ENCODE data around the gene SIGLEC15.

SIGLEC15 gene

GRCh38 chr18:45838302-45839070 is 13.0 kb downstream of the SIGLEC15 start:
- DNase-seq: no peak
- Histone ChIP-seq H3K9me3 (ENCODE audit: severe bottlenecking) (peaks cover 8% of the 10 kb centered on the region), H3K27ac (no peak overlapping the region), H3K4me3 (ENCODE audit: low read depth, low read length) (peak overlapping the region; percentile 15; the same call in 1 of the 2 replicates), H3K27me3 (ENCODE audit: insufficient read depth, low read depth, severe bottlenecking) (peaks cover 75% of the 10 kb centered on the region), H3K36me3 (no peaks in the 10 kb centered on the region)
- TF ChIP-seq CTCF (IDR thresholded peaks at IDR 0.05; ENCODE audit: low read depth, low read length): no peak

- TF ChIP-seq CTCF (IDR thresholded peaks at IDR 0.05; ENCODE audit: low read depth, low read length): peak; percentile 67
- H3K27me3 ChIP-seq (ENCODE audit: insufficient read depth, low read depth, severe bottlenecking): peaks cover 62% of the 10 kb centered on the region
- H3K9me3 ChIP-seq (ENCODE audit: severe bottlenecking): peaks cover 5% of the 10 kb centered on the region
- no peak overlapping the region for H3K27ac ChIP-seq
- peaks cover 2% of the 10 kb centered on the region; the same call in 1 of the 2 replicates for H3K36me3 ChIP-seq
- DNase-seq: peak; percentile 59
- H3K4me3 ChIP-seq (ENCODE audit: low read depth, low read length): no peak overlapping the region
Measured at GRCh38 chr18:45839414-45840395, 14.2 kb downstream of the SIGLEC15 start.

- Histone ChIP-seq H3K36me3 (peaks cover 5% of the 10 kb centered on the region; the same call in 1 of the 2 replicates), H3K27ac (no peak overlapping the region), H3K27me3 (ENCODE audit: insufficient read depth, low read depth, severe bottlenecking) (peaks cover 49% of the 10 kb centered on the region), H3K4me3 (ENCODE audit: low read depth, low read length) (no peak overlapping the region), H3K9me3 (ENCODE audit: severe bottlenecking) (peaks cover 5% of the 10 kb centered on the region)
- TF ChIP-seq CTCF (IDR thresholded peaks at IDR 0.05; ENCODE audit: low read depth, low read length): no peak
- DNase-seq: no peak
Measured at GRCh38 chr18:45841060-45841764, 15.7 kb downstream of the SIGLEC15 start.

GRCh38 chr18:45841765-45842442 is 16.4 kb downstream of the SIGLEC15 start:
- Histone ChIP-seq H3K36me3 (peaks cover 5% of the 10 kb centered on the region; the same call in 1 of the 2 replicates), H3K27ac (no peak overlapping the region), H3K4me3 (ENCODE audit: low read depth, low read length) (no peak overlapping the region), H3K9me3 (ENCODE audit: severe bottlenecking) (peaks cover 5% of the 10 kb centered on the region), H3K27me3 (ENCODE audit: insufficient read depth, low read depth, severe bottlenecking) (peaks cover 42% of the 10 kb centered on the region)
- DNase-seq: no peak
- no peak for TF ChIP-seq CTCF (IDR thresholded peaks at IDR 0.05; ENCODE audit: low read depth, low read length)

GRCh38 chr18:45843019-45843418 is 17.5 kb downstream of the SIGLEC15 start:
- Histone ChIP-seq H3K27ac (no peak overlapping the region), H3K4me3 (ENCODE audit: low read depth, low read length) (no peak overlapping the region), H3K36me3 (peaks cover 5% of the 10 kb centered on the region; the same call in 1 of the 2 replicates), H3K27me3 (ENCODE audit: insufficient read depth, low read depth, severe bottlenecking) (peaks cover 30% of the 10 kb centered on the region), H3K9me3 (ENCODE audit: severe bottlenecking) (peaks cover 2% of the 10 kb centered on the region)
- DNase-seq: no peak
- no peak for TF ChIP-seq CTCF (IDR thresholded peaks at IDR 0.05; ENCODE audit: low read depth, low read length)
